ENCODE data around the gene CTSO. TPM values are rescaled to one million over a fixed set of nuclear protein-coding genes. Genes with fewer than 3 reads are reported as not detected.

The CTSO gene
- total RNA-seq, 1 experiment from 2014 or later = 2.8 TPM

DNA sequence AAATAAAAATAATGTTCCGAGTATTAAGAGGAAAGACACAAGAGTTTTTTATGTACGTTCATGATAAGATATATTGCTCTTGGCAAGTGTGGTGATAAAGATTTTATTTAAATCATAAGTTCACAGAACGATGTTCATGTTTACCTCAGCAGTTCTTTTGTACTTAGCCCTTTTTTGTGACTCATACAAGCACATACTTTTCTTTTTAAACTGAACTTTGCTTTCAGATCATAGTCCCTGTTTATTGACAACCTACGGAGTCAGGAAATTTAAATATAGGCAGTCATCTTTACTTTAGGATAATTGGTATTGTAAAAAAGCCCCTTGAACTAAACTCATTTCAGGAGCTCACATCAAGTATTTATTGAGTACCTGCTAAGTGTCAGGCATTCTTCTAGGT, 1.3 kb upstream of the CTSO start:
- no peak for ATAC-seq
- ChIA-PET POLR2A (ENCODE audit: unreplicated experiment) (no interaction called here), CTCF (no interaction called here)
- Histone ChIP-seq H3K79me2 (ENCODE audit: low read length) (no peaks in the 10 kb centered on the region), H3K9me2 (replicated peaks; ENCODE audit: low read length) (no peaks in the 10 kb centered on the region), H3K4me1 (ENCODE audit: insufficient read depth, low read length) (peaks cover 11% of the 10 kb centered on the region), H3F3A (ENCODE audit: low read length, unreplicated experiment) (no peaks in the 10 kb centered on the region), H3K9me3 (ENCODE audit: low read length) (no peaks in the 10 kb centered on the region), H2AFZ (ENCODE audit: low read length) (no peak overlapping the region), H3K9ac (ENCODE audit: low read length) (no peak overlapping the region), H3K36me3 (ENCODE audit: low read depth, low read length) (no peaks in the 10 kb centered on the region), H3K27me3 (ENCODE audit: low read length) (no peaks in the 10 kb centered on the region), H3K4me2 (ENCODE audit: low read length) (no peak overlapping the region), H4K20me1 (ENCODE audit: low read length) (no peaks in the 10 kb centered on the region), H3K27ac (ENCODE audit: low read length) (no peak overlapping the region), H3K4me3 (ENCODE audit: low read length) (no peak overlapping the region)
- intact Hi-C loops (cut with micrococcal nuclease) = no loop called here
- BruUV-seq (replicated peaks) = no TSS peak
- no peak for DNase-seq
- TF ChIP-seq EZH2phosphoT487 (IDR thresholded peaks at IDR 0.05; ENCODE audit: borderline replicate concordance, low read length) = no peak
- TF ChIP-seq, protein P1, sequence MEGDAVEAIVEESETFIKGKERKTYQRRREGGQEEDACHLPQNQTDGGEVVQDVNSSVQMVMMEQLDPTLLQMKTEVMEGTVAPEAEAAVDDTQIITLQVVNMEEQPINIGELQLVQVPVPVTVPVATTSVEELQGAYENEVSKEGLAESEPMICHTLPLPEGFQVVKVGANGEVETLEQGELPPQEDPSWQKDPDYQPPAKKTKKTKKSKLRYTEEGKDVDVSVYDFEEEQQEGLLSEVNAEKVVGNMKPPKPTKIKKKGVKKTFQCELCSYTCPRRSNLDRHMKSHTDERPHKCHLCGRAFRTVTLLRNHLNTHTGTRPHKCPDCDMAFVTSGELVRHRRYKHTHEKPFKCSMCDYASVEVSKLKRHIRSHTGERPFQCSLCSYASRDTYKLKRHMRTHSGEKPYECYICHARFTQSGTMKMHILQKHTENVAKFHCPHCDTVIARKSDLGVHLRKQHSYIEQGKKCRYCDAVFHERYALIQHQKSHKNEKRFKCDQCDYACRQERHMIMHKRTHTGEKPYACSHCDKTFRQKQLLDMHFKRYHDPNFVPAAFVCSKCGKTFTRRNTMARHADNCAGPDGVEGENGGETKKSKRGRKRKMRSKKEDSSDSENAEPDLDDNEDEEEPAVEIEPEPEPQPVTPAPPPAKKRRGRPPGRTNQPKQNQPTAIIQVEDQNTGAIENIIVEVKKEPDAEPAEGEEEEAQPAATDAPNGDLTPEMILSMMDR (conservative IDR thresholded peaks at IDR 0.05; ENCODE audit: low read depth, low read length) = no peak
- no peak for TF ChIP-seq EZH2 (IDR thresholded peaks at IDR 0.05; ENCODE audit: low read length, unreplicated experiment)

DNA sequence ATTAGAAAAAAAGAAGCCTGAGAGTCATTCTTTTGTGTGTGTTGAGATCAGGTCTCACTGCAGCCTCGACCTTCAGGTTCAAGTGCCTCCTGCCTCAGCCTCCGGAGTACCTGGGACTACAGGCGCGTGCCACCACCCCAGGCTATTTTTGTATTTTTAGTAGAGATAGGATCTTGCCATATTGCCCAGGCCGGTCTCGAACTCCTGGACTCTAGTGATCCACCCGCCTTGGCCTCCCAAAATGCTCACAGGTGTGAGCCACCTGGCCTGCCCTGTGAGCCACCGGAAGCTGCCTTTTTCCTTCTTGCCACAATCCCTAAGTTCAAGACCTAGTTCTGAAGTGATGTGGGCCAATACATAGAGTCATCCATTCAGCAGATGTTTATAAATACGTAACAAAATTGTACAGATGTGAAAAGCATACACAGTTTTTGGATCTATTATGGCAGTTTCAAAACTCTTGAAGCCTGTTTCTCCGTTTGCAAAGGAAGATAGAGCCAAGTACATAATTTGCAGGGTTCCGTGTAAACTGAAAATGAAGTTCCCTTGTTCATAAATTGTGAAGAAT, 536 bp upstream of the CTSO start:
- Histone ChIP-seq H3K4me1 (ENCODE audit: insufficient read depth, low read length) (peaks cover 11% of the 10 kb centered on the region), H3K9ac (ENCODE audit: low read length) (peak overlapping the region; percentile 97), H3K27me3 (ENCODE audit: low read length) (no peaks in the 10 kb centered on the region), H3K9me2 (replicated peaks; ENCODE audit: low read length) (no peaks in the 10 kb centered on the region), H2AFZ (ENCODE audit: low read length) (peak overlapping the region; percentile 100), H3F3A (ENCODE audit: low read length, unreplicated experiment) (no peaks in the 10 kb centered on the region), H4K20me1 (ENCODE audit: low read length) (no peaks in the 10 kb centered on the region), H3K27ac (ENCODE audit: low read length) (peak overlapping the region; percentile 93), H3K79me2 (ENCODE audit: low read length) (no peaks in the 10 kb centered on the region), H3K4me2 (ENCODE audit: low read length) (peak overlapping the region; percentile 100), H3K4me3 (ENCODE audit: low read length) (peak overlapping the region; percentile 89), H3K9me3 (ENCODE audit: low read length) (no peaks in the 10 kb centered on the region), H3K36me3 (ENCODE audit: low read depth, low read length) (no peaks in the 10 kb centered on the region)
- TF ChIP-seq EZH2phosphoT487 (IDR thresholded peaks at IDR 0.05; ENCODE audit: borderline replicate concordance, low read length) = no peak
- TF ChIP-seq EZH2 (IDR thresholded peaks at IDR 0.05; ENCODE audit: low read length, unreplicated experiment) = no peak
- TF ChIP-seq, protein P1 (conservative IDR thresholded peaks at IDR 0.05; ENCODE audit: low read depth, low read length) = no peak
- TSS peak; percentile 65 for BruUV-seq (replicated peaks)
- ChIA-PET POLR2A (ENCODE audit: unreplicated experiment) (interaction anchor here (0.6 to 0.7 kb wide), 2 partner anchors 44 to 47 kb away, joined by 4 to 5 read pairs; no protein-coding TSS in a partner anchor), CTCF (interaction anchor here (0.6 to 2.2 kb wide), 3 partner anchors 135 to 295 kb away, joined by 4 to 21 read pairs (median 4); no protein-coding TSS in a partner anchor)
- DNase-seq (no peak), ATAC-seq (no peak)
- intact Hi-C loops (cut with micrococcal nuclease) = no loop called here

DNA sequence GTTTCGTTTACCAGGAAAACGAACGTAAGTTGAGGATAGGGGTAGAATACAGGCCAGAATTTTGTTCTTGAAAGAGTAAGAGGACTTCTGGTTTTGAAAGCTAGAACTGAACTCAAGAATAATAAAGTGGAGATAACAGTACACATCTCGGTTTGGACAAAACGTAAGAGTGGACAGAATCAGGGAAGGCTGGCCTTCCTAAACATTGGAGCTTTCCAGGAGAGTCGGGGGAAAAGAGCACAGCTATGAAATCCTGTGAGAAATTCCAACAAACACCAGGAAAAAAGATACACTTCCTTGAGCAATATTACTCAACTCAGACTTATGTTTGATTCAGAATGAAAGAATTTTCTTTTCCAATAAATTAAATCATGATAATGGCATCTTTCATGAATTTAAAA, 1.2 kb downstream of the CTSO start:
- Histone ChIP-seq H3K27me3 (ENCODE audit: low read length) (no peaks in the 10 kb centered on the region), H3K9ac (ENCODE audit: low read length) (peak overlapping the region; percentile 63), H4K20me1 (ENCODE audit: low read length) (no peaks in the 10 kb centered on the region), H2AFZ (ENCODE audit: low read length) (peak overlapping the region; percentile 88), H3K9me3 (ENCODE audit: low read length) (no peaks in the 10 kb centered on the region), H3K4me1 (ENCODE audit: insufficient read depth, low read length) (peaks cover 11% of the 10 kb centered on the region), H3K79me2 (ENCODE audit: low read length) (no peaks in the 10 kb centered on the region), H3K9me2 (replicated peaks; ENCODE audit: low read length) (no peaks in the 10 kb centered on the region), H3K4me2 (ENCODE audit: low read length) (peak overlapping the region; percentile 100), H3F3A (ENCODE audit: low read length, unreplicated experiment) (no peaks in the 10 kb centered on the region), H3K36me3 (ENCODE audit: low read depth, low read length) (no peaks in the 10 kb centered on the region), H3K27ac (ENCODE audit: low read length) (peak overlapping the region; percentile 93), H3K4me3 (ENCODE audit: low read length) (peak overlapping the region; percentile 89)
- BruUV-seq (replicated peaks) = no TSS peak
- TF ChIP-seq, protein P1 (conservative IDR thresholded peaks at IDR 0.05; ENCODE audit: low read depth, low read length) = no peak
- TF ChIP-seq EZH2phosphoT487 (IDR thresholded peaks at IDR 0.05; ENCODE audit: borderline replicate concordance, low read length) (no peak), EZH2 (IDR thresholded peaks at IDR 0.05; ENCODE audit: low read length, unreplicated experiment) (no peak)
- ATAC-seq (peak; percentile 27), DNase-seq (peak; percentile 50)
- ChIA-PET CTCF (interaction anchor here (0.6 to 2.2 kb wide), 3 partner anchors 45 to 145 kb away, joined by 4 to 21 read pairs (median 4); no protein-coding TSS in a partner anchor), POLR2A (ENCODE audit: unreplicated experiment) (interaction anchor here (0.6 to 0.9 kb wide), 2 partner anchors 45 to 559 kb away, joined by 4 to 6 read pairs; no protein-coding TSS in a partner anchor)
- intact Hi-C loops (cut with micrococcal nuclease) = loop anchor here (1.0 to 2.0 kb wide), 3 partner anchors 46 to 548 kb away; no protein-coding TSS in a partner anchor

All from PC-3 (cell line).